ENCODE measurements around the gene DSCAM.

DNA sequence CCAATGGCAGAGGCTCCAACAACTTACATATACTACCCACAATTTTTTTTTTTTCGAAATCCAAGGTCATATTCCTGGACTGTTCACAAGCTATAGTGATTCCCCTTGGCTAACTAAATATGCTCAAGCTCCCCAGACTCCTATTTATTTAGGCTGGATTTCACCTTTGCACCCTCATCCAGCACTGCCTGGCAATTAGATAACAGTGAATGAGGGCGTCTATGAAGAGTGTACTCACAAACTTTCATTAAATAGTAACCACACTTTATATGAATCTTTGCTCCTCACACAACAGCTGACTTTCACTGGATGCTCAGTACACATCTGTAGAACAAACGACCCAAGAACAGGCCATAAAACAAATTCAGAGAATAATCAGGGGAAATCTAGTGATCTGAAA, 51.6 kb downstream of the DSCAM start:
- TF ChIP-seq, protein P1, sequence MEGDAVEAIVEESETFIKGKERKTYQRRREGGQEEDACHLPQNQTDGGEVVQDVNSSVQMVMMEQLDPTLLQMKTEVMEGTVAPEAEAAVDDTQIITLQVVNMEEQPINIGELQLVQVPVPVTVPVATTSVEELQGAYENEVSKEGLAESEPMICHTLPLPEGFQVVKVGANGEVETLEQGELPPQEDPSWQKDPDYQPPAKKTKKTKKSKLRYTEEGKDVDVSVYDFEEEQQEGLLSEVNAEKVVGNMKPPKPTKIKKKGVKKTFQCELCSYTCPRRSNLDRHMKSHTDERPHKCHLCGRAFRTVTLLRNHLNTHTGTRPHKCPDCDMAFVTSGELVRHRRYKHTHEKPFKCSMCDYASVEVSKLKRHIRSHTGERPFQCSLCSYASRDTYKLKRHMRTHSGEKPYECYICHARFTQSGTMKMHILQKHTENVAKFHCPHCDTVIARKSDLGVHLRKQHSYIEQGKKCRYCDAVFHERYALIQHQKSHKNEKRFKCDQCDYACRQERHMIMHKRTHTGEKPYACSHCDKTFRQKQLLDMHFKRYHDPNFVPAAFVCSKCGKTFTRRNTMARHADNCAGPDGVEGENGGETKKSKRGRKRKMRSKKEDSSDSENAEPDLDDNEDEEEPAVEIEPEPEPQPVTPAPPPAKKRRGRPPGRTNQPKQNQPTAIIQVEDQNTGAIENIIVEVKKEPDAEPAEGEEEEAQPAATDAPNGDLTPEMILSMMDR (IDR thresholded peaks at IDR 0.05): no peak
- no peak for TF ChIP-seq POLR2A (IDR thresholded peaks at IDR 0.05)

Data from Peyer's patch (tissue), 4 donors.